ENCODE measurements around the gene DHCR7.

- TF ChIP-seq EP300 (IDR thresholded peaks at IDR 0.05): no peak
- TF ChIP-seq CTCF (IDR thresholded peaks at IDR 0.05): no peak
- no peak for TF ChIP-seq POLR2AphosphoS5 (IDR thresholded peaks at IDR 0.05)
- TF ChIP-seq POLR2A (IDR thresholded peaks at IDR 0.05; ENCODE audit: low read depth): no peak
Measured at GRCh38 chr11:71451596-71452198, 3.5 kb upstream of the DHCR7 start.
